ENCODE results near the gene EZH1.
A peak's percentile ranks its signal among the peaks of the same experiment; 100 is the strongest.
"Not testable (repeated sequence)": the region's sequence is repeated elsewhere in the genome, so short reads cannot be mapped to it uniquely, and the experiment has no call there.

Gene EZH1

GRCh38 chr17:42666126-42666525, 78.7 kb downstream of the EZH1 start:
- DNase-seq = not testable (repeated sequence)

GRCh38 chr17:42665581-42666001, 79.2 kb downstream of the EZH1 start:
- no peak for DNase-seq

- DNase-seq = no peak
These were observed 84.0 kb downstream of the EZH1 start for GRCh38 chr17:42660692-42661345.

GRCh38 chr17:42659932-42660274, 84.9 kb downstream of the EZH1 start:
- not testable (repeated sequence) for DNase-seq

GRCh38 chr17:42659079-42659931, 85.5 kb downstream of the EZH1 start, which contains the start of gene TUBG2:
TUBG2 (plus strand) TSS chr17:42659284; CDS start chr17:42659504, 220 bp downstream.
- peak; percentile 28 to 71 (median 60) for DNase-seq

GRCh38 chr17:42657824-42658588, 86.8 kb downstream of the EZH1 start:
- no peak for DNase-seq

- no peak for DNase-seq
These were observed 89.3 kb downstream of the EZH1 start for GRCh38 chr17:42655528-42655927.

GRCh38 chr17:42653179-42654124, 91.4 kb downstream of the EZH1 start:
- no peak for DNase-seq

GRCh38 chr17:42651392-42651791, 93.4 kb downstream of the EZH1 start:
- DNase-seq = no peak
